Testis (tissue), 3 donors: ENCODE measurements around the gene SP5. TPM values are rescaled to one million over a fixed set of nuclear protein-coding genes. Genes with fewer than 3 reads are reported as not detected.
"Not testable (repeated sequence)": the region's sequence is repeated elsewhere in the genome, so short reads cannot be mapped to it uniquely, and the experiment has no call there.

Experiments
- DNase-seq: peaks from one replicate; pipeline ENCODE4 v3.0.0-alpha.2; 2019
- H3K27ac ChIP-seq, 2 donors: fragments of 200-600 bp; sonication (generic); one replicate each; pipeline ENCODE4 v1.5.1; 2019
- H3K27me3 ChIP-seq: fragments of 200-600 bp; sonication (generic); one replicate; pipeline ENCODE4 v1.5.1; 2019
- H3K36me3 ChIP-seq: fragments of 200-600 bp; sonication (generic); one replicate; pipeline ENCODE4 v1.5.1; 2017; ENCODE audit warnings: low read depth; ENCODE audit errors: missing control alignments
- H3K4me1 ChIP-seq: fragments of 200-600 bp; sonication (generic); one replicate; pipeline ENCODE4 v1.5.1; 2019
- H3K4me3 ChIP-seq, 2 donors: fragments of 200-600 bp; sonication (generic); one replicate each; pipeline ENCODE4 v1.5.1; 2017 to 2019
- H3K9me3 ChIP-seq: fragments of 200-600 bp; sonication (generic); one replicate; pipeline ENCODE4 v1.5.1; 2017
- CTCF ChIP-seq, 3 experiments: fragments of 450-650 bp in 2 of 3; fragments of 200-600 bp in 1 of 3; sonication (generic) in 1 of 3; IDR thresholded peaks; one replicate each; pipeline ENCODE4 v1.5.1; 2016 to 2019; ENCODE audit warnings: antibody characterized with exemption in 3 of 3, mild to moderate bottlenecking in 2 of 3, moderate library complexity in 1 of 3
- POLR2A ChIP-seq: fragments of 450-650 bp; IDR thresholded peaks from one replicate; pipeline ENCODE4 v1.6.1; 2017; ENCODE audit warnings: antibody characterized with exemption, mild to moderate bottlenecking, moderate library complexity
- WGBS, 2 donors: methylation state at CpG; one replicate each; pipeline ENCODE4 v1.1.5; 2018; 5-methylcytosine and 5-hydroxymethylcytosine counted together
- intact Hi-C: fragments of 100-400 bp; cut with DNase I; formaldehyde crosslinking; loops from one replicate; pipeline ENCODE4 v1.15.1; 2023; ENCODE audit warnings: low total_unique reads
- polyA plus RNA-seq: library from polyadenylated mRNA; stranded (reverse); fragments of 350-450 nt; fragmentation: Illumina TruSeq; extraction: RNeasy Lipid Tissue Mini Kit (QIAGEN cat#74804); gene quantifications from one replicate; pipeline ENCODE4 v1.2.3, GENCODE V29; 2014; ENCODE audit warnings: low read depth, low replicate concordance; ENCODE audit not compliant: insufficient read depth
- total RNA-seq, 2 donors: library from RNA; depleted of rRNA; stranded (reverse); fragments of >200 nt; gene quantifications; one replicate each; pipeline ENCODE4 v1.2.3, GENCODE V29; 2016

Gene SP5
- total and polyA plus RNA-seq, 3 donors from 2014 or later: 1.4 to 4.0 (median 3.5) TPM

GRCh38 chr2:170671079-170671478, 44.1 kb upstream of the SP5 start:
- Histone ChIP-seq H3K4me1 (no peaks in the 10 kb centered on the region), H3K27me3 (no peaks in the 10 kb centered on the region), H3K36me3 (no peaks in the 10 kb centered on the region), H3K9me3 (no peaks in the 10 kb centered on the region), H3K27ac (no peak overlapping the region), H3K4me3 (no peak overlapping the region)
- DNase-seq: no peak
- TF ChIP-seq CTCF (IDR thresholded peaks at IDR 0.05) (no peak), POLR2A (no peak)
- 87 to 90% methylated on average over 9 of the region's 9 CpGs for WGBS, 2 donors
- intact Hi-C loops: no loop called here

- H3K9me3 ChIP-seq, H3K4me3 ChIP-seq, H3K27me3 ChIP-seq, intact Hi-C loops, H3K36me3 ChIP-seq, H3K4me1 ChIP-seq, H3K27ac ChIP-seq, DNase-seq: not testable (repeated sequence)
Observed at GRCh38 chr2:170674282-170674681, 40.9 kb upstream of the SP5 start.

GRCh38 chr2:170675701-170676100, 39.4 kb upstream of the SP5 start:
- Histone ChIP-seq H3K27me3 (no peaks in the 10 kb centered on the region), H3K9me3 (no peaks in the 10 kb centered on the region), H3K36me3 (no peaks in the 10 kb centered on the region), H3K4me3 (no peak overlapping the region), H3K4me1 (no peaks in the 10 kb centered on the region), H3K27ac (no peak overlapping the region)
- DNase-seq: no peak
- 90% methylated on average over 6 of the region's 6 CpGs for WGBS, 2 donors
- intact Hi-C loops: no loop called here
- TF ChIP-seq POLR2A: no peak
- no peak for TF ChIP-seq CTCF (IDR thresholded peaks at IDR 0.05)

GRCh38 chr2:170679607-170680079, 35.5 kb upstream of the SP5 start:
- Histone ChIP-seq H3K9me3 (no peaks in the 10 kb centered on the region), H3K27ac (no peak overlapping the region), H3K4me3 (no peak overlapping the region), H3K36me3 (no peaks in the 10 kb centered on the region), H3K27me3 (no peaks in the 10 kb centered on the region), H3K4me1 (no peaks in the 10 kb centered on the region)
- 72% methylated on average over 5 of the region's 5 CpGs for WGBS, 2 donors
- no peak for TF ChIP-seq CTCF (IDR thresholded peaks at IDR 0.05)
- TF ChIP-seq POLR2A: no peak
- no peak for DNase-seq
- intact Hi-C loops: no loop called here

GRCh38 chr2:170680172-170680941, 34.8 kb upstream of the SP5 start:
- no peak for DNase-seq
- WGBS, 2 donors: 58 to 64% methylated on average over 2 of the region's 2 CpGs
- H3K27me3 ChIP-seq: no peaks in the 10 kb centered on the region
- H3K4me3 ChIP-seq: no peak overlapping the region
- H3K9me3 ChIP-seq: no peaks in the 10 kb centered on the region
- no peak overlapping the region for H3K27ac ChIP-seq
- no peaks in the 10 kb centered on the region for H3K36me3 ChIP-seq
- intact Hi-C loops: no loop called here
- no peaks in the 10 kb centered on the region for H3K4me1 ChIP-seq
- no peak for TF ChIP-seq CTCF (IDR thresholded peaks at IDR 0.05)
